HCT116 (cell line): ENCODE results near the gene CCP110.

Source experiments
- POLR2AphosphoS5 ChIP-seq: IDR thresholded peaks from 2 replicates; pipeline ENCODE4 v1.6.1; 2011; ENCODE audit warnings: mild to moderate bottlenecking, low read depth, low read length, moderate library complexity
- REST ChIP-seq: IDR thresholded peaks from 2 replicates; pipeline ENCODE4 v1.6.1; 2012; ENCODE audit warnings: low read depth

GRCh38 chr16:19524356-19524615 is 544 bp downstream of the CCP110 start:
- TF ChIP-seq POLR2AphosphoS5 (no peak), REST (no peak)
